ENCODE results near the gene SYCE1.
"Not testable (repeated sequence)": the region's sequence is repeated elsewhere in the genome, so short reads cannot be mapped to it uniquely, and the experiment has no call there.

Gene SYCE1

DNA sequence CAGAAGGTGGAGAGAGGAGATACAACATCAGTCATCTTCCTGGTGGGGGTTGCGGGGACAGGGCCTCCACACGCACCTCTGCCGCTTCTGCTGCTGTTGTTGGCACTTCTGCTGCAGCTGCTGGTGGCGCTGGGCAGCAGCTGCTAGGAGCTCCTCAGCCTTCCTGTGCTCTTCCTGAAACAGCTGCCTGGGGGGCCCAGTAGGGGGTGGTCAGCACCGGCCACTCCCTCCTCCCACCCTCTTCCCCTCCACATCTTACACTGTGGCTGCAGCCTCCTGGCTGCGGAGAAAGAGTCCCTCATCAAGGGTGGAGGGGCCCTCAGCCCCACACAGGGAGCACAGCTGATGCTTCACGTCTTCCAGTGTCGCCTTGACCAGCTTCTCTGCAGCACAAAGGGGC lies 9.9 kb downstream of the SYCE1 start:
- DNase-seq, result no peak

DNA sequence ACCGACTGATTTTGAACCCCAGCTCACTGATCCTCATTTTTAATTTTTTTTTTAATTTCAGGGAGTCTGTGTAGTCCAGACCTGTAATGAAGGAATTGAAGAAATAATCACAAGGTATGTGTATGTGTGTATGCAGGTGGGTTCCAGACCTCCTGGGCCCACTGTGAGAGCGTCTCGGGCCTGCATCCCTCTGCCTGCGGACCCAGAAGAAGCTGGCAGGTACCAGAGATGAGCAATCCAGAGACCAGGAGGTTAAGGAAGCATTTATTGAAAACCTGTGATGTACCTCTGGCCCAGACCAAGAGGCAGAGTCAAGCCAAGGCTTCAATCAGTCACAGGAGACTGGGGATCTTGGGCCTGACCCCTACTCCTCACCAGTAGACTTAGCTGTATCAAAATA lies 10.8 kb downstream of the SYCE1 start:
- no peak for DNase-seq

DNA sequence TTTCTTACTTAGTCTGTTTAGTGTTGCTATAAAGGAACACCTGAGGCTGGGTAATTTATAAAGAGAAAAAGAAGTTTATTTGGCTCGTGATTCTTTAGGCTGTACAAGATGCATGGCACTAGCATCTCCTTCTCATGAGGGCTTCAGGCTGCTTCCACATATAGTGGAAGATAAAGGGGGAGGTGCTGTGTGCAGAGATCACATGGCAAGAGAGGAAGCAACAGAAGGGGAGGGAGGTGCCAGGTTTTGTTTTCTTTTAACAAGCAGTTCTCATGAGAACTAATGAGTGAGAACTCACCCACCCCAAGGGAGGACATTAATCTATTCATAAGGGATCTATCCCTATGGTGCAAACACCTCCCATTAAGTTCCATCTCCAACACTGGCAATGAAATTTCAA lies 20.9 kb downstream of the SYCE1 start:
- no peak for DNase-seq

DNA sequence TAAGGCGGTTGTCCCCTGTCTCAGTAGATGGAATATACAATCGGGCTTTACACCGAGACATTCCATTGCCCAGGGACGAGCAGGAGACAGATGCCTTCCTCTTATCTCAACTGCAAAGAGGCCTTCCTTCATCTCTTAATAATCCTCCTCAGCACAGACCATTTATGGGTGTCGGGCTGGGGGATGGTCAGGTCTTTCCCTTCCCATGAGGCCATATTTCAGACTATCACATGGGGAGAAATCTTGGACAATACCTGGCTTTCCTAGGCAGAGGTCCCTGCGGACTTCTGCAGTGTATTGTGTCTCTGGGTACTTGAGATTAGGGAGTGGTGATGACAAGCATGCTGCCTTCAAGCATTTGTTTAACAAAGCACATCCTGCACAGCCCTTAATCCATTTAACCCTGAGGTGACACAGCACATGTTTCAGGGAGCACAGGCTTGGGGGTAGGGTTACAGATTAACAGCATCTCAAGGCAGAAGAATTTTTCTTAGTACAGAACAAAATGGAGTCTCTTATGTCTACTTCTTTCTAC lies 23.9 kb downstream of the SYCE1 start:
- DNase-seq, result not testable (repeated sequence)

DNA sequence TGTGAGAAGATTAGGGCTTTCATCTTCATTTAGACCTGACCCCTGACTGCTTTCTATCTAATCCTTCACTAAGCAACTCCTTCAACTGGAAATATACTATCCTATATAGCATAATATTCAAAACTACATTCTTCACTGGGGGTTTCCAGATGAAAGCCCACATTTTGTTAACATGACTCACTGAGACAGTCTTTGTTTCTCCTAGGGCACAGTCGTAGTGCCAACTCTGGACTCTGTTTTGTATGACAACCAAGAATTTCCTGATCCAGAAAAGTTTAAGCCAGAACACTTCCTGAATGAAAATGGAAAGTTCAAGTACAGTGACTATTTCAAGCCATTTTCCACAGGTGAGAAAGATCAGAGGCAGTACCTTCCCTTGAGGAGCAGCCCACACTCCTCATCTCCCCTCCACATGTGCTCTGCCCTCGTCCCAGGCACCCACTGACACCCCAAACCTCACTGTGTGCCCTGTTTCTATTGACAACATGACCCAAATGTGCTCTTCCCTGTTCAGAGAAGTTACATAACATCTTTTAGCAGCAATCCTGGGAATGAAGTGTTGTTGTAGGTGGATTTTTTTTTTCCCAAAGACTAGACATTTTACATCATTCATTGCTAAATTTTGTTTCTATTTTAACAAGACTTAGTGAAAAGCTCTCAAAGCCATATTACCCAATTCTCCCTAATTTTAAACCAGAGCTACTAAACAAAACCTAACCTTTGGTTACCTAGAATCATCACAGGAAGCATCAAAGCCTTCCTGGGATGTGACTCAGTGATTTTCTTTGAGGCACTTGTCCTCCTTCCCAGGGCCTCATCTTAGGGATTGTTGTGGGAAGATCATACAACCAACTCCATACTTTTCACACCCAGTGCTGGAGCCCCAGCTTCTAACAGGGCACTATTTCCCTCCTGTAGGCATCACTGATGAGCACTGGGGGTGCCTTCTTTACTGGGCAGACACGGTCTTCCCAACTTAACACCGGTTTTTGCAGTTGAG lies 27.5 kb downstream of the SYCE1 start:
- no peak for DNase-seq

DNA sequence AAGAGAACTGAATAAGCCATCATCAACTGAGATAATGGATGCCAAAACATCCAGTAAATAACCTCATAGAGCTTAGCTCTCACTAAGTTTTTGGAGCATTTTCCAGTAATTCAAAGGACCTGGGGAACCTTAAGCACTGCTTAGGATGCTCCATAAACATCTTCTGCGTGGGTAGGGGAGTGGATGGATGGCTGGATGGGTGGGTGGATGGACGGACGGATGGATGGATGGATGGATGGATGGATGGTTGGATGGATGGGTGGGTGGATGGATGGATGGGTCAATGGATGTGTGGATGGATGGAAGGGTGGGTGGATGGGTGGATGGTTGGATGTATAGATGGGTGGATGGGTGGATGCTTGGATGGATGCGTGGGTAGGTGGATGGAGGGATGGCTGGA lies 29.2 kb downstream of the SYCE1 start:
- DNase-seq, result no peak

DNA sequence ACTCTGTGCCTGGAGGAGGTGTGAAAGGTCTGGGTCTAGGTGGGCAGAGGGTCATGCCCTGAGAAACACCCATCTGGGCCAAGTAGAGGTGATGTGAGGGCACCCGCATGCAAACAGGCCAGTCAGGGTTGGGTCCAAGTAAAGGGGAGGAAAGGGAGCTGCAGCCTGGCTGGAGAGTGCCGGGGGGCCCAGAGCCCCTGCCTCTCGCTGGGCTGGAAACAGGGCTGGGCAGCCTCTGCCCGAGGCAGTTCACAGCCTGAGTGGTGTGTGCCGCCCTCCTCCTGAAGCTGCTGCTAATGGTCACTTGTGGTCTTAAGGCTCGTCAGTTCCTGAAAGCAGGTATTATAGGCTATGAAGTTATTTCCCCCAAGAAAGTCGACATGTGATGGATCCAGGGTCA lies 31.0 kb downstream of the SYCE1 start:
- no peak for DNase-seq

DNA sequence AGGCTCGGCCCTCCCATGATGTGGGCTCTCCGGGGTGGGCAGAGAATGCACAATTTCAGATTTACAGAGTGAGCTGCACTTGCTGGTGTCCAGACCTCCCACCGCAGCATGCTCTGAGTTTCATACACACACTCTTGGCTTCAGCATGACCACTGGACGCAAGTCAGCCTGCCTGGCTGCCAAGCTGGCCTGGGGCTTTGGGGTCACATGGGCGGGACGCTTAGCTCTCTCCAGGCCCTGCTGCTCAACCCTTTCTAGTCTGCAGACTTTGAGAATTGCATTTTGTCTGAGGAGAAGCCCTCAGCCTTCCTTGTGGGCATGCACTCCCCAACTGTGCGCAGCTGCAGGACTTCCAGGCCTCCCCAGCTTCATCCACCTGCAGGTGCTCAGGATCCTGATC lies 32.5 kb downstream of the SYCE1 start:
- no peak for DNase-seq

DNA sequence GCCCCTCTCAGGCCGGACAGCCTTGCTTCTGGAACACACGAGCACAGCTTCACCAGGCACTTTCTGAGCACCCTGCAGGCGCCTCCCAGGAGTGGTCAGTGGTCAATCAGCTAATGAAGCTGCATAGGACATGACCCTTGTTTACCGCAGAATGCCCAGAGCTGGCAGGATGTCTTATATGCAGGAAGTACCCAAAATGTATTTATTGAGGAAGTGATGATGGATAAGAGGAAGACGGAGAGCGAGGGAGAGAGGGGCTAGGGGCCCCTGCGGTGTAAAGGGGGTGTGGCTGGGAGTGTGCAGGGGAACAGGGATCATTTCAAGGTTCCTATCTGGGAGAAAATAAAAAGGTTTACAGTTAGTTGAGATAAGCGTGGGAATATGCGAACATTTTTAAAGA lies 34.9 kb downstream of the SYCE1 start:
- no peak for DNase-seq

DNA sequence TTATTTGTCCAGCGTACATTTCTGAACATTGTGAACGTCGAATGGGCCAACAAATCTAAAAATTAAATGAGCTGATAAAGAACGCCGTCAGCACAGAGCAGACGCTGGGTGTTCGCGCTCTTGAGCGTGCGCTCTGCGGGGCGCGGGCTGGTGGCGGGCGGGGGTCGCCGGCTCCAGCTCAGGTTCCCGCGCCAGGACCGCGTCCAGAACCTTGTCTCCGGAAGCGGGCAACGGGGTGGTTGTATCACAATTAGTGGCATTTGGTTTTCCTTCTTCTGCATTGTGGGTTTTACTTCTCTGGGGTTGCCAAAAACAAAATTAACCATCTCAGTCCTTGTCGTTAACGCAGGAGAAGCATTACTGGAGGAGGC lies 35.8 kb downstream of the SYCE1 start:
- DNase-seq, result no peak

DNA sequence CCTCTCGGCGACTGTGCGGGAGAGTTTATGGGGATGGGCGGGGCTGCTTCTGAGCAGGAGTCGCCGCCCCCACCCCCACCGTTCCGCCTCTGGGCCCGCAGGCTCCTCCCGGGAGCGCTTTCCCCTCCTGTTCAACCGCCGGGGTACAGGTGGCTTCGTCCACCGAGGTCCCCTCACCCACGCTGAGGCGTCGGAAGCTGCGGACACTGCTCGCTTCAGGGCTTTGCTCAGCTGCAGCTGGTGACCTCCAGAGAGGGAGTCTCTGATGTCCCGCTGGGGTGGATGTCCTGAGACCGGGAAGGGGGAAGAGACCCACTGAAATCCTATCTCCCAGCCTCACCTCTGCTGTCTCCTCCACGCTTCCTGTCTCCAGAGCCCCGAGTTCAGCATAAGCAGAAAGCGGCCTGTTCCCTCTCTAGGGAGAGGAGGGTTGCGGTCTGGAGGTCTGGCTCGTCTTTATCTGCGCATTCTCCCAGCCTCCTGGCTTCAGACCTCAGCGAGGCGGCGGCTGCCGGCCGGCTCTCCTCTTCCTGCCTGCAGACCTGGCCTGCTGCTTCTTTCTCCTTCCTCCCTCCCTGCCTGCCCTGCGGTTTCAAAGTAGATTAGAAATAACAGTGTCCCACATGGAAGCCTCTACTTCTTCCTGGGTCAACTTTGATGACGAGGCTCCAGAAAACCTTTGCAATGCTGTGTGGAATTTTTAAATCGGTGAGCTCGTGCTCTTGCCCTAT lies 36.4 kb downstream of the SYCE1 start:
- DNase-seq, result no peak

DNA sequence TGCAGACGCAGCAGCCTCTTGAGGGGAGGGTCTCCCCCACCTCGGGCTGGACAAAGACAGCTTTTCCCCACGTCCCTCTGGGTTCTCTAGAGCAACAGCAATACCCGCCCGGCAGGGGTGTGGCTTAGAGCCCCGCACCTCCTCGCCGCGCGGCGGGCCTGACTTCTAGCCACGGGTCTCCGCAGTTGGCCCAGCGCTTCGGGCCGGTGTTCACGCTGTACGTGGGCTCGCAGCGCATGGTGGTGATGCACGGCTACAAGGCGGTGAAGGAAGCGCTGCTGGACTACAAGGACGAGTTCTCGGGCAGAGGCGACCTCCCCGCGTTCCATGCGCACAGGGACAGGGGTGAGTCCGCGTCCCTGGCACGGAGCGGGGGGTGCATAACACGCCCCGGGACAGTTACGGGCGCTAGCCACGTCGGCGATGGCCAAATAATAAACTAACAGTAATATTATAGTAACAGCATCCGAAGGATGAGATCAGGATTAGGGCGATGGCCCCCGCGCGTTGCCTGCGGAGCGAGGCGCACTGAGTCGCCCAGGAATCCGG lies 37.0 kb downstream of the SYCE1 start:
- DNase-seq, result no peak

DNA sequence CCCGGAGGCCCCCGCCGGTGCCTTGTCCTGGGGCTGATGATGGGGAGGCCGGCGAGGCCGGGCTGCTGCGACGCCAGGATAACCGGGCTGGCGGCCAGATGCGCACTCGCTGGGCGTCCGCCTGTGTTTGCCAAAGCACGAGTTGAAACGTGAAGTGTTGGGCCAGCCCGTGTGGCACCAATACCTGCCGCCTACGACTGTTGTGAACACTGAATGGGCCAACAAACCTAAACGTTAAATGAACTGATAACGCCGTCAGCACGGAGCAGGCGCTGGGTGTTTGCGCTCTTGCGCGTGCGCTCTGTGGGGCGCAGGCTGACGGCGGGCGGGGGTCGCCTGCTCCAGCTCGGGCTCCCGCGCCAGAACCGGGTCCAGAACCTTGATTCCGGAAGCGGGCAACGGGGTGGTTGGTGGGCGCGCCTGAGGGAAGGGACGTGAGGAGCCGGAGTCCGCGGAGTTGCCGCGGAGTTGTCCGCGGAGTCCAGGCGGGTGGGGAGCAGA lies 37.6 kb downstream of the SYCE1 start:
- DNase-seq, result no peak

DNA sequence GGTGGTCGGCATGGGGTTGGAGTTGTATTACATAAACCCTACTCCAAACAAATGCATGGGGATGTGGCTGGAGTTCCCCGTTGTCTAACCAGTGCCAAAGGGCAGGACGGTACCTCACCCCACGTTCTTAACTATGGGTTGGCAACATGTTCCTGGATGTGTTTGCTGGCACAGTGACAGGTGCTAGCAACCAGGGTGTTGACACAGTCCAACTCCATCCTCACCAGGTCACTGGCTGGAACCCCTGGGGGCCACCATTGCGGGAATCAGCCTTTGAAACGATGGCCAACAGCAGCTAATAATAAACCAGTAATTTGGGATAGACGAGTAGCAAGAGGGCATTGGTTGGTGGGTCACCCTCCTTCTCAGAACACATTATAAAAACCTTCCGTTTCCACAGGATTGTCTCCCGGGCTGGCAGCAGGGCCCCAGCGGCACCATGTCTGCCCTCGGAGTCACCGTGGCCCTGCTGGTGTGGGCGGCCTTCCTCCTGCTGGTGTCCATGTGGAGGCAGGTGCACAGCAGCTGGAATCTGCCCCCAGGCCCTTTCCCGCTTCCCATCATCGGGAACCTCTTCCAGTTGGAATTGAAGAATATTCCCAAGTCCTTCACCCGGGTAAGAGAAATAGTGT lies 38.3 kb downstream of the SYCE1 start, which contains the start of gene CYP2E1:
Gene CYP2E1 (plus strand): TSS at position 407 of the 632 bp plus-strand sequence. CDS start 33 bp downstream, at position 440.
- no peak for DNase-seq

DNA sequence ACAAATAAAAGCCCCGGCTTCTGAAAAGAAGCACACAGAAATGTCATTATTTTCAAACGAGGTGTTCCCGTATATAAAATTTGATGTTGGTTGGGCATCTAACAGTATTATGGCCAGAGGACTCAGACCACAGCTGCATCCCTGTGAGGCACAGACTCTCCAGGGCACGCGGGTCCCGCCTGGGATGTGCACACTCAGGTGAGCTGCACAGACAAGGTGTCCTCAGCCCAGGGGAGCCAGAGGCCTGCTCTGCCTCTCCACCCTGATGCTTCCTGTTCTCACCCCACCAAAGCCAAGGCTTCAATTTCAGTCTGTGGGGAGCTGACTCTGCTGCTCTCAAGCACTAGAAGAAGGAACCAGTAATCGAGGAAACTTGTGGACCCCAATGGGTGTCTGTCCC lies 39.9 kb downstream of the SYCE1 start:
- no peak for DNase-seq

DNA sequence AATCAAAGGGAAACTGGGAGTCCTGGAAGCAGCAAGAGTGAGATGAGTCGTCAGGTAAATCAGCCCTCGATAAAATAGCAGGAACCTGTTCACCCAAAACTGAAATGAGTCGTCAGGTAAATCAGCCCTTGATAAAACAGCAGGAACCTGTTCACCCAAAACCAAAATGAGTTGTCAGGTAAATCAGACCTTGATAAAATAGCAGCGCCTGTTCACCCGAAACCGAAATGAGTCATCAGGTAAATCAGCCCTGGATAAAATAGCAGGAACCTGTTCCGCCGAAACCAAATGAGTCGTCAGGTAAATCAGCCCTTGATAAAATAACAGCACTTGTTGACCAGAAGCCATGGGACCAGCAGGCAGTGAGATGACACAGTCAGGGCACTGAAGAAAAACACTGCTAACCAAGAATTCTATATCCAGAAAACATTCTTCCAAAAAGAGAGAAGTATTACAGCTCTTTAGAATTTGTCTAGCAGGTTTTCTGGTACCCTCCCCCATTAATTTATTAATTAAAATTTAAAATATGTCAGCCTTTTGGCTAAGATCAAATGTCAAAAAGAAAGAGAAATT lies 41.7 kb downstream of the SYCE1 start:
- no peak for DNase-seq

DNA sequence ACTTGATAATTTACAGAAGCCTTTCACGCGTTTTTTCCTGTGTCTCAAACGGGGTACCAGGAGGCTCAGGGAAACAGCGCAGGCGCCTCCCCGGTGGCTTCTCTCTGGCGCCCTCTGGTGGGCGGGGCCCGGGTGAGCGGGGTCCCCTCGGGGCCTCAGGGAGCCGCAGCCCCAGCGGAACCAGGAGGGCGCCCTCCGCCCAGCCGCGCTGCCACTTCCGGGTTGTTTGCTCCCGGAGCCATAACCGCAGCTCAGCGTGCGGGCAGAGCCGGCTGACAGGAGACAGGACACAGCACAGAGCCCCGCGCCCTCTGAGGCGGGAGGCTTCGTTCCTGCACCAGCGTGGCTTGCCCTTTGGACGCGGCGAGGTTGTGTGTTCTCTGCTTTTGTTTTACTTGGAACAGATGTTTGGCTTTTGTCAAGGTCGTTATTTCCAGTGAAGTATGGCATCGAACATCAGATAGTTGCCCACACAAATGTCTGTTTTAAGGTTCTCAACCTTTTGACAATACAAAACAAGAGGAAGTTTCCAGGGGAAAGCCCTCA lies 45.1 kb downstream of the SYCE1 start:
- DNase-seq, result peak; percentile 73 to 74

DNA sequence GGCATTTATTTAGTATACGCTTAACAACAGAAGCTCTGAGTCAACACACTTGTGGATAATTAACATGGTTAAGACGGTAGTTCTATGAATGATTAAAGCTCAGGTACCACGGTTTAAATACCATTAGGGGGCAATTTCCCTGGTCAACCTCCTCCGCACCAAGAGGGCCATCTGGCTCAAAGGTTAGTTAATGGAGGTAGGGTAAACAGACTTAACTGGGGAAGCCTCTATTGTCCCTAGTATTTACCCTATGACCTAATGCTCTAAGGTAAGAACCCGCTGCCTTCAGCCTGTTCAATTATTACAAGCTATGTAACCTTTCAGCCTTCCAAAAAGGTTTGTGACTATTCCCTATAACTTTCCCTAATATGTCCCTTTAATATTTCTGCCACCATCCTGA lies 46.9 kb downstream of the SYCE1 start:
- DNase-seq, result not testable (repeated sequence)

DNA sequence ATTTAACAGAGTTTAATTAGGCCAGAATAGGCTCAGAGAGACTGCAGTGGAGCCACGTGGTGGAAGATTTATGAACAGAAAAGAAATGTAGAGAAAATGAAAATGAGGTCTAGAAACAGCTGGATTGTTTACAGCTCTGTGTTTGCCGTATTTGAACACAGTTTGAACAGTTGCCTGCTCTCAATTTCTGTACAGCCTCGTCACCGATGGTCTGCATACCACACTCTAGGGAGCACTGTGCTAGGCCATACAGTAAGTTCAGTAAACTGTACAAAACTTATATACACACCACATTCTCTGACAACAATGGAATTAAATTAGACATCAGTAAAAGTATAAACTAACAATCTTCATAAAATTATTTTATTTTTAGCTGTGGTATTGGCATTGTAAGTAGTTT lies 49.3 kb downstream of the SYCE1 start:
- no peak for DNase-seq

DNA sequence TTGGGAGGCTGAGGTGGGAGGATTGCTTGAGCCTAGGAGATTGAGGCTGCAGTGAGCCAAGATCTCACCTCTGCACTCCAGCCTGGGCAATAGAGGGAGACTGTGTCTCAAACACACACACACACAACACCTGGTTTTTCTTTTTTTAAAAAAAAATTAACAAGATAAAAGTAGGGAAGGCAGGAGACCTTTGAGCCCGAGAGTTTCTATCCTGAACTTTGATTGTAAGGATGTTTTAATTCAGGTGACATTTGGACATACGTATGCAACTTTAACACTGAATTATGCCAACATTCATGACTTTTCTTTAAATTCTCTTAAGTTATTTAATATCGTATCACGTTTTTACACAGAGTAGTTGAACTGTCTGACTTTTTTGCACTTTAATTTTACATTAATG lies 49.9 kb downstream of the SYCE1 start:
- no peak for DNase-seq

DNA sequence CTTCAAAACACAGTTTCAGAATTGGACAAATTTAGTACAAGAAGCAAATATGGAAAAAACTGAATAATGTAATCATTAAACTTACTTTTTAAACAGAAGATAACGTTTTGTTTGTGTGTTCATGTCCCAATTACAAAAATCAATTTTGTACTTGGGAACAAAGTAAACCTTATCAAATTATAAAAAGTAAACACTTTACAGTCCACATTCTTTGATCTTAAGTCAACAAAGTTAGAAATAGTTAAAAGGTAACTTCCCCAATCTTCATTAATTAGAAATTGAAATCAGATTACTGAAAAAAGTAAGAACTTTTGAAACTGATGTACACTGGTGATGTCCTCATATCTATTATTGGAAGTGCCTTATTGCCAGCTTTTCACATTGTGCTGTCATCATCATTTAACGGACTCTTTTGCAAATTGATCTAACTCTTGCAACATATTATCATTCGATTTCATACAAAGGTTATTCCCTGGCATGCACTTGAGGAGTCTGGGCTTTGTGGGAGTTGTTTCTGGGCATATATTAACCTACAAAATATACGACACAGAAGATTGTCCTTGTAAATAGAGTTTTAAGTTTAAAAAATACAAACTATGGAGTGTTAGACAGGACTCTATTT lies 53.4 kb downstream of the SYCE1 start:
- no peak for DNase-seq
